H9 (cell line): ENCODE measurements around the gene PIP5K1C. TPM values are rescaled to one million over a fixed set of nuclear protein-coding genes. Genes with fewer than 3 reads are reported as not detected.

ENCODE experiments used
- DNase-seq: peaks from one replicate; pipeline ENCODE4 v3.0.0-alpha.2; 2017
- H2AFZ ChIP-seq: one replicate; pipeline ENCODE4 v1.6.1; 2013; ENCODE audit warnings: mild to moderate bottlenecking, low read length, control low read depth, moderate library complexity
- H2AK5ac ChIP-seq: 2 replicates; pipeline ENCODE4 v1.6.1; 2013; ENCODE audit warnings: low read length, control low read depth, mixed read lengths; ENCODE audit not compliant: insufficient read length
- H2BK120ac ChIP-seq: one replicate; pipeline ENCODE4 v1.6.1; 2013; ENCODE audit warnings: low read depth, mild to moderate bottlenecking, low read length, control low read depth, inconsistent platforms; ENCODE audit not compliant: poor library complexity, severe bottlenecking
- H2BK12ac ChIP-seq: 2 replicates; pipeline ENCODE4 v1.6.1; 2013; ENCODE audit warnings: low read length, control low read depth, mixed read lengths, low read depth; ENCODE audit not compliant: insufficient read length
- H2BK15ac ChIP-seq: 2 replicates; pipeline ENCODE4 v1.6.1; 2013; ENCODE audit warnings: low read depth, low read length, control low read depth
- H2BK20ac ChIP-seq: one replicate; pipeline ENCODE4 v1.6.1; 2013; ENCODE audit warnings: low read depth, mild to moderate bottlenecking, low read length, control low read depth, inconsistent platforms; ENCODE audit not compliant: poor library complexity, severe bottlenecking
- H2BK5ac ChIP-seq: 2 replicates; pipeline ENCODE4 v1.6.1; 2013; ENCODE audit warnings: low read length, control low read depth, mixed read lengths; ENCODE audit not compliant: insufficient read length
- H3K14ac ChIP-seq: 2 replicates; pipeline ENCODE4 v1.6.1; 2013; ENCODE audit warnings: low read length, control low read depth; ENCODE audit not compliant: insufficient read depth
- H3K18ac ChIP-seq: 2 replicates; pipeline ENCODE4 v1.6.1; 2013; ENCODE audit warnings: low read depth, mild to moderate bottlenecking, mixed read lengths, low read length, control low read depth; ENCODE audit not compliant: insufficient read length
- H3K23ac ChIP-seq: 2 replicates; pipeline ENCODE4 v1.6.1; 2013; ENCODE audit warnings: low read length, control low read depth, mixed read lengths, low read depth; ENCODE audit not compliant: insufficient read length
- H3K23me2 ChIP-seq: 2 replicates; pipeline ENCODE4 v1.6.1; 2013; ENCODE audit warnings: low read depth, mild to moderate bottlenecking, mixed read lengths, low read length, control low read depth; ENCODE audit not compliant: insufficient read length, poor library complexity, severe bottlenecking
- H3K27ac ChIP-seq: 2 replicates; pipeline ENCODE4 v1.5.1; 2013; ENCODE audit warnings: low read length, control low read depth, mixed read lengths, low read depth; ENCODE audit not compliant: insufficient read length
- H3K27me3 ChIP-seq: 2 replicates; pipeline ENCODE4 v1.6.1; 2013; ENCODE audit warnings: low read length, control low read depth, inconsistent platforms; ENCODE audit not compliant: insufficient read depth
- H3K4ac ChIP-seq: 2 replicates; pipeline ENCODE4 v1.6.1; 2013; ENCODE audit warnings: low read depth, mild to moderate bottlenecking, control low read depth, inconsistent platforms, low read length, moderate library complexity
- H3K4me1 ChIP-seq: 2 replicates; pipeline ENCODE4 v1.6.1; 2013; ENCODE audit warnings: low read length, control low read depth, inconsistent platforms; ENCODE audit not compliant: insufficient read depth
- H3K4me2 ChIP-seq: 2 replicates; pipeline ENCODE4 v1.6.1; 2013; ENCODE audit warnings: low read length, control low read depth, mixed read lengths; ENCODE audit not compliant: insufficient read length, insufficient read depth
- H3K56ac ChIP-seq: 2 replicates; pipeline ENCODE4 v1.6.1; 2013; ENCODE audit warnings: low read depth, mild to moderate bottlenecking, mixed read lengths, low read length, control low read depth; ENCODE audit not compliant: insufficient read length
- H3K79me1 ChIP-seq: 2 replicates; pipeline ENCODE4 v1.6.1; 2013; ENCODE audit warnings: low read depth, mild to moderate bottlenecking, moderate library complexity, low read length, control low read depth, inconsistent platforms; ENCODE audit not compliant: insufficient read depth, poor library complexity, severe bottlenecking
- H3K79me2 ChIP-seq: 2 replicates; pipeline ENCODE4 v1.6.1; 2013; ENCODE audit warnings: low read length, control low read depth, inconsistent platforms; ENCODE audit not compliant: insufficient read depth
- H3K9ac ChIP-seq: 2 replicates; pipeline ENCODE4 v1.6.1; 2013; ENCODE audit warnings: low read length, control low read depth, mixed read lengths; ENCODE audit not compliant: insufficient read length; ENCODE audit errors: extremely low read depth
- H3K9me3 ChIP-seq: one replicate; pipeline ENCODE4 v1.6.1; 2013; ENCODE audit warnings: low read depth, low read length, inconsistent platforms; ENCODE audit not compliant: control insufficient read depth
- H3T11ph ChIP-seq: one replicate; pipeline ENCODE4 v1.6.1; 2013; ENCODE audit warnings: mild to moderate bottlenecking, low read length, control low read depth, inconsistent platforms
- H4K20me1 ChIP-seq: one replicate; pipeline ENCODE4 v1.6.1; 2013; ENCODE audit not compliant: control insufficient read depth, insufficient read length, insufficient read depth
- H4K5ac ChIP-seq: 2 replicates; pipeline ENCODE4 v1.6.1; 2013; ENCODE audit warnings: low read depth, mild to moderate bottlenecking, mixed read lengths, low read length, control low read depth; ENCODE audit not compliant: insufficient read length
- H4K8ac ChIP-seq: replicated peaks from 2 replicates; pipeline ENCODE4 v1.6.1; 2013; ENCODE audit warnings: low read length, control low read depth, mixed read lengths, low read depth; ENCODE audit not compliant: insufficient read length
- H4K91ac ChIP-seq: 2 replicates; pipeline ENCODE4 v1.6.1; 2013; ENCODE audit warnings: low read depth, mild to moderate bottlenecking, moderate library complexity, mixed read lengths, low read length, control low read depth; ENCODE audit not compliant: insufficient read length
- H3K27ac Mint-ChIP-seq, 3 experiments: 2 replicates in 2 of 3; 3 replicates in 1 of 3; pipeline ENCODE4 v1.8.0; 2020 to 2021; ENCODE audit warnings: mixed read lengths in 3 of 3, mild to moderate bottlenecking in 1 of 3, moderate library complexity in 1 of 3
- H3K27me3 Mint-ChIP-seq: 2 replicates; pipeline ENCODE4 v1.8.0; 2021; ENCODE audit warnings: low read depth, mild to moderate bottlenecking, moderate library complexity, mixed read lengths
- H3K36me3 Mint-ChIP-seq, 3 experiments: 2 replicates in 2 of 3; 3 replicates in 1 of 3; pipeline ENCODE4 v1.8.0; 2020 to 2021; ENCODE audit warnings: low read depth in 3 of 3, mixed read lengths in 3 of 3; ENCODE audit not compliant: insufficient read depth in 1 of 3
- H3K4me1 Mint-ChIP-seq, 2 experiments: 2 replicates each; pipeline ENCODE4 v1.8.0; 2020; ENCODE audit warnings: mixed read lengths in 2 of 2
- H3K4me3 Mint-ChIP-seq, 2 experiments: 2 replicates in 1 of 2; 3 replicates in 1 of 2; pipeline ENCODE4 v1.8.0; 2020 to 2021; ENCODE audit warnings: mild to moderate bottlenecking in 2 of 2, mixed read lengths in 2 of 2, moderate library complexity in 1 of 2
- H3K9me3 Mint-ChIP-seq, 2 experiments: 2 replicates in 1 of 2; 3 replicates in 1 of 2; pipeline ENCODE4 v1.8.0; 2020; ENCODE audit warnings: mild to moderate bottlenecking in 2 of 2, mixed read lengths in 2 of 2, moderate library complexity in 1 of 2
- CTCF ChIP-seq: fragments of 200-600 bp; sonication (generic); conservative IDR thresholded peaks from 3 replicates; pipeline ENCODE4 v1.8.0; 2021; ENCODE audit warnings: antibody characterized with exemption, mild to moderate bottlenecking
- WGBS: extraction: QIAGEN DNeasy Blood & Tissue Kit; methylation state at CpG from one replicate; pipeline ENCODE4 v1.1.7; 2013; ENCODE audit warnings: missing lambda C conversion rate, low lambda C conversion rate, mixed read lengths; ENCODE audit not compliant: insufficient read length; ENCODE audit errors: extremely low coverage; 5-methylcytosine and 5-hydroxymethylcytosine counted together
- total RNA-seq: library from RNA; stranded (reverse); gene quantifications from 2 replicates; pipeline ENCODE4 v1.2.1, GENCODE V29; 2021

The PIP5K1C gene
- total RNA-seq, 1 experiment from 2014 or later: 41.7 TPM

GRCh38 chr19:3695986-3696659 is 4.1 kb downstream of the PIP5K1C start:
- Mint-ChIP-seq H3K27me3 (no peaks in the 10 kb centered on the region), H3K4me1 (peaks cover 0 to 10% of the 10 kb centered on the region in 2 experiments; a peak in 3 of 4 replicates), H3K4me3 (no peak overlapping the region; a peak in 1 of 5 replicates), H3K9me3 (no peaks in the 10 kb centered on the region; a peak in 2 of 5 replicates), H3K36me3 (peaks cover 0 to 13% (median 2%) of the 10 kb centered on the region in 3 experiments; a peak in 4 of 7 replicates), H3K27ac (peak overlapping the region in 1 of 3 experiments; percentile 22; a peak in 1 of 7 replicates)
- TF ChIP-seq CTCF: no peak
- Histone ChIP-seq H3K14ac (no peak overlapping the region), H3K4me2 (no peak overlapping the region), H2BK20ac (no peak overlapping the region), H3K9ac (no peak overlapping the region), H3K18ac (no peak overlapping the region), H4K5ac (no peak overlapping the region), H3K23ac (no peak overlapping the region), H2AFZ (no peak overlapping the region), H3K9me3 (no peaks in the 10 kb centered on the region), H4K91ac (no peak overlapping the region), H4K8ac (no peak overlapping the region), H2BK12ac (no peak overlapping the region), H2BK15ac (no peak overlapping the region), H3K4me1 (no peaks in the 10 kb centered on the region; the same call in 1 of the 2 replicates), H3K79me2 (peaks cover 17% of the 10 kb centered on the region; the same call in 1 of the 2 replicates), H4K20me1 (no peaks in the 10 kb centered on the region), H3K27me3 (no peaks in the 10 kb centered on the region), H3K79me1 (no peaks in the 10 kb centered on the region), H2BK5ac (no peak overlapping the region), H3K4ac (no peak overlapping the region), H3K27ac (no peak overlapping the region), H2BK120ac (no peak overlapping the region), H3K23me2 (peaks cover 8% of the 10 kb centered on the region), H2AK5ac (no peak overlapping the region), H3T11ph (no peak overlapping the region), H3K56ac (no peak overlapping the region)
- WGBS: no CpG with 5 or more reads among the region's 23 CpGs
- no peak for DNase-seq
